ENCODE data around the gene TCHP. TPM values are rescaled to one million over a fixed set of nuclear protein-coding genes. Genes with fewer than 3 reads are reported as not detected.

TCHP gene
- total RNA-seq, 4 donors from 2014 or later, result 15.7 to 31.7 (median 20.0) TPM

DNA sequence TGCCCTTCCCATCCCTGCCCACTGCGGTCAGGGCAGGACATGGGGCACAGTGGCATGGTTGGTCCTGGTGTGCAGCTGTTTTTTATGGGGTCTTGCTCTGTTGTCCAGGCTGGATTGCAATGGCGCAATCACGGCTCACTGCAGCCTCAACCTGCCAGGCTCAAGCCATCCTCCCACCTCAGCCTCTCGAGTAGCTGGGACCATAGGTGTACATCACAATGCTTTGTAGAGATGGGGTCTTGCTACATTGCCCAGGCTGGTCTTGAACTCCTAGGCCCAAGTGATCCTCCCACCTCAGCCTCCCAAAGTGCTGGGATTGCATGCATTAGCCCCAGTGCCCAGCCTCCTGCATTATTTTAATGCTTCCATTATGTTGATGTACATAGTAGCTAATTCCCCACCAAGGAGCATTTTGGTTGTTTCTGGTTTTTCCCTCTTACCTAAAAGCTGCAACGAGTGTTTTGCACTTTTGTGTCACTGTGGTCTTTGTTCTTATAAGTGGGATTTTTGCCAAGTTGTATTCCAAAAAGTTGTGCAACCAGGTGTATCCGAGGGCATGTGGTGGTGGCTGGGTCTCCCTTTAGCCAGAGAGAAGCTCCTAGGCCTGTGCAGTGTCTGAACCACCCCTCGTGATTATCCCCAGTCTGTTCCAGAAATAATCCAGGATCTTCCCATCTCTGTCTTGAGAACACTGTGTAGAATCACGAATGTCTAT, 10.3 kb downstream of the TCHP start:
- Histone ChIP-seq H3K36me3 (peaks cover 46 to 100% (median 58%) of the 10 kb centered on the region in 3 donors), H3K4me3 (no peak overlapping the region), H3K9me3 (no peaks in the 10 kb centered on the region), H3K27ac (no peak overlapping the region), H3K27me3 (no peaks in the 10 kb centered on the region), H3K4me1 (peaks cover 0 to 13% (median 6%) of the 10 kb centered on the region in 3 donors)
- TF ChIP-seq POLR2A (IDR thresholded peaks at IDR 0.05), result no peak
- TF ChIP-seq, protein P1, sequence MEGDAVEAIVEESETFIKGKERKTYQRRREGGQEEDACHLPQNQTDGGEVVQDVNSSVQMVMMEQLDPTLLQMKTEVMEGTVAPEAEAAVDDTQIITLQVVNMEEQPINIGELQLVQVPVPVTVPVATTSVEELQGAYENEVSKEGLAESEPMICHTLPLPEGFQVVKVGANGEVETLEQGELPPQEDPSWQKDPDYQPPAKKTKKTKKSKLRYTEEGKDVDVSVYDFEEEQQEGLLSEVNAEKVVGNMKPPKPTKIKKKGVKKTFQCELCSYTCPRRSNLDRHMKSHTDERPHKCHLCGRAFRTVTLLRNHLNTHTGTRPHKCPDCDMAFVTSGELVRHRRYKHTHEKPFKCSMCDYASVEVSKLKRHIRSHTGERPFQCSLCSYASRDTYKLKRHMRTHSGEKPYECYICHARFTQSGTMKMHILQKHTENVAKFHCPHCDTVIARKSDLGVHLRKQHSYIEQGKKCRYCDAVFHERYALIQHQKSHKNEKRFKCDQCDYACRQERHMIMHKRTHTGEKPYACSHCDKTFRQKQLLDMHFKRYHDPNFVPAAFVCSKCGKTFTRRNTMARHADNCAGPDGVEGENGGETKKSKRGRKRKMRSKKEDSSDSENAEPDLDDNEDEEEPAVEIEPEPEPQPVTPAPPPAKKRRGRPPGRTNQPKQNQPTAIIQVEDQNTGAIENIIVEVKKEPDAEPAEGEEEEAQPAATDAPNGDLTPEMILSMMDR (IDR thresholded peaks at IDR 0.05), result no peak
- DNase-seq, result no peak
- intact Hi-C loops (cut with DNase I), result no loop called here
- 80 to 88% methylated on average over 7 to 8 of the region's 8 CpGs for WGBS, 2 donors

DNA sequence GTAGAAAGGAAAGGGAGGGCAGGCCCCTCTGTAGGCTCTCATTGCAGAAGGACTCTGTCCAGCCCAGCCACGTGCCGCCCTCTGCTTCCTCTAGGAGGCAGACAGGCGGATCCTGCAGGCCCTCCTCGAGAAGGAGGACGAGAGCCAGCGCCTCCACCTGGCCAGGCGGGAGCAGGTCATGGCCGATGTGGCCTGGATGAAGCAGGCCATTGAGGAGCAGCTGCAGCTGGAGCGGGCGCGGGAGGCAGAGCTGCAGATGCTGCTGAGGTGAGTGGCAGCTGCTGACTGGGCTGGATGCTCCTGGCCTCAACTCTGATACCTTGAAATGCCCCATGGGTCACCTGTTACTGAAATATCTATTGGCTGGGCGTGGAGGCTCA, 10.9 kb downstream of the TCHP start:
- no peak for DNase-seq
- intact Hi-C loops (cut with DNase I), result no loop called here
- Histone ChIP-seq H3K4me1 (peaks cover 0 to 18% (median 6%) of the 10 kb centered on the region in 3 donors), H3K36me3 (peaks cover 46 to 100% (median 58%) of the 10 kb centered on the region in 3 donors), H3K27ac (no peak overlapping the region), H3K4me3 (no peak overlapping the region), H3K27me3 (no peaks in the 10 kb centered on the region), H3K9me3 (no peaks in the 10 kb centered on the region)
- TF ChIP-seq, protein P1 (IDR thresholded peaks at IDR 0.05), result peak in 2 of 6 experiments; percentile 9 to 55
- no peak for TF ChIP-seq POLR2A (IDR thresholded peaks at IDR 0.05)
- 74 to 81% methylated on average over 6 to 10 of the region's 12 CpGs for WGBS, 2 donors

DNA sequence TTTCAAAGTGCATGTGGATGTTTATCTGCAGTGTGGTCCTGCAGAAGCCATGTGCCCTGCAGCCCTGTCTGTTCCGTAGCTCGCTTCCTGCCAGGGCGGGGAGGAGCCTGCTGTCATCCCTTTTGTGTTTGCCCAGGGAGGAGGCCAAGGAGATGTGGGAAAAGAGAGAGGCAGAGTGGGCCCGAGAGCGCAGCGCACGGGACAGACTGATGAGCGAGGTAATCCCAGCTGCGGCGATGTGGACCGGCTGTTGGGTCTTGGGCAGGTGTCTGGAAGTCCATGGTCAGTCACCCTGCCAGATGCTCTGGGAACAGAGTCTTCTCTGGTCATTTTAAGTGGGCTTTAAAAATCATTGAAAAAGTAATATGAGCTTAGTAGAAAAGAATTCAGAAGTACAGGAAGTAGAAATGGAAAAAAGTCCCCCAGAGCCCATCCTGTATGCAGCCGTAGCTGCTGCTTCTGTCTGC, 12.8 kb downstream of the TCHP start:
- Histone ChIP-seq H3K27me3 (no peaks in the 10 kb centered on the region), H3K9me3 (no peaks in the 10 kb centered on the region), H3K36me3 (peaks cover 35 to 100% (median 47%) of the 10 kb centered on the region in 3 donors), H3K4me3 (no peak overlapping the region), H3K27ac (no peak overlapping the region), H3K4me1 (peaks cover 0 to 23% (median 6%) of the 10 kb centered on the region in 3 donors)
- intact Hi-C loops (cut with DNase I), result no loop called here
- TF ChIP-seq, protein P1 (IDR thresholded peaks at IDR 0.05), result no peak
- no peak for TF ChIP-seq POLR2A (IDR thresholded peaks at IDR 0.05)
- DNase-seq, result no peak
- whole genome bisulfite sequencing, 2 donors, result 85 to 89% methylated on average over 12 of the region's 12 CpGs

DNA sequence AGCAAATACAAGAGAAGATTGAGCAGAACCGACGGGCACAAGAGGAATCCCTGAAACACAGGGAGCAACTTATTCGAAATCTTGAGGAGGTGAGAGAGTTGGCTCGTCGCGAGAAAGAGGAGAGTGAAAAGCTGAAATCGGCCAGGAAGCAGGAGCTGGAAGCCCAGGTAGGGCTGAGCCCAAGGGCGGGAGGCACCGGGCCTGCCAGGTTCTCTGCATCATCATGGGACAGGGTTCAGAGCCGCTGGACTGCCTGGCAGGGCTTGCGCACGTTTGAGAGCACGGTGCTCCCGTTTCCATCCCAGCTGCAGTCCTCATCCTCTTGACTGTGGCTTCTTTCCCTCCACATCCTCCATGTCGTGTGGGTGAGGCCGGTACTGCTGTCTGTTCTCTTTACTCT, 14.4 kb downstream of the TCHP start:
- TF ChIP-seq POLR2A (IDR thresholded peaks at IDR 0.05), result no peak
- TF ChIP-seq, protein P1 (IDR thresholded peaks at IDR 0.05), result no peak
- Histone ChIP-seq H3K27ac (peak overlapping the region in 2 of 4 donors; percentile 18), H3K9me3 (no peaks in the 10 kb centered on the region), H3K27me3 (no peaks in the 10 kb centered on the region), H3K4me1 (peaks cover 0 to 23% (median 6%) of the 10 kb centered on the region in 3 donors), H3K4me3 (no peak overlapping the region), H3K36me3 (peaks cover 32 to 100% (median 42%) of the 10 kb centered on the region in 3 donors)
- DNase-seq, result no peak
- intact Hi-C loops (cut with DNase I), result no loop called here
- 80 to 81% methylated on average over 13 to 16 of the region's 16 CpGs for WGBS, 2 donors
